ENCODE results near the gene DISC1.

Gene DISC1

DNA sequence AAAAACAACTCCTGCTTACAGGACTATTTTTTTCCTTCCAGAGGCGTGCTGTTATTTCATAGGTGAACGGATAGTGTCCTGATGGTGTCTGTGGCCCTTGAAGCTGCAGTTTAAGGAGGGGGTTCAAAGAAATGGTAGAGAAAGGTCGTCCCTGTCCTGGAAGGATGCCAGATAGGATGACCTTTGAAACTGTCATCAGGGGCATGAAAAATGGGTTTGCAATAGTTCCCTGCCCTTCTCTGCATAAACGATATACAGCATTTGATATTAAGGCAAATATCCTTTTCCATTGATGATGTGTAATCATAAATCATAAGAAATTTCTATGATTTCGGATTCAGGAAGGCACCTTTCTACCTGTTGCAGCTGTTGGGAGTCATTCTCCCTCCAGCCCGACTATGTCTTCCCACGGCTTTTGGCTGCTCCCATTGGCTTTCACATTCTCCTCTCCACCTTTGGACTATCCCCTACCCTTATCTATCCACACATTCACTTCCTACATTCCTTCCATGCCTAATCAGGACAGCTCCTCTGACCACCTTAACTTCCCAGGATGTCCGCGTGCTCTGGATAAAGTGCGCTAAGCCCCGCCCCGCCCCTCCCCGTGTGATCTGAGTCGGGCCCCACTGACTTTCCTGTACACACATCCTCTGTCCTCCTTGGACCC is 209.8 kb downstream of the DISC1 start:
- TF ChIP-seq, protein P1, sequence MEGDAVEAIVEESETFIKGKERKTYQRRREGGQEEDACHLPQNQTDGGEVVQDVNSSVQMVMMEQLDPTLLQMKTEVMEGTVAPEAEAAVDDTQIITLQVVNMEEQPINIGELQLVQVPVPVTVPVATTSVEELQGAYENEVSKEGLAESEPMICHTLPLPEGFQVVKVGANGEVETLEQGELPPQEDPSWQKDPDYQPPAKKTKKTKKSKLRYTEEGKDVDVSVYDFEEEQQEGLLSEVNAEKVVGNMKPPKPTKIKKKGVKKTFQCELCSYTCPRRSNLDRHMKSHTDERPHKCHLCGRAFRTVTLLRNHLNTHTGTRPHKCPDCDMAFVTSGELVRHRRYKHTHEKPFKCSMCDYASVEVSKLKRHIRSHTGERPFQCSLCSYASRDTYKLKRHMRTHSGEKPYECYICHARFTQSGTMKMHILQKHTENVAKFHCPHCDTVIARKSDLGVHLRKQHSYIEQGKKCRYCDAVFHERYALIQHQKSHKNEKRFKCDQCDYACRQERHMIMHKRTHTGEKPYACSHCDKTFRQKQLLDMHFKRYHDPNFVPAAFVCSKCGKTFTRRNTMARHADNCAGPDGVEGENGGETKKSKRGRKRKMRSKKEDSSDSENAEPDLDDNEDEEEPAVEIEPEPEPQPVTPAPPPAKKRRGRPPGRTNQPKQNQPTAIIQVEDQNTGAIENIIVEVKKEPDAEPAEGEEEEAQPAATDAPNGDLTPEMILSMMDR (IDR thresholded peaks at IDR 0.05; ENCODE audit: insufficient read depth, low read length, poor library complexity, severe bottlenecking) = no peak
- TF ChIP-seq EZH2phosphoT487 (conservative IDR thresholded peaks at IDR 0.05; ENCODE audit: low read length) = no peak
- Histone ChIP-seq H3K79me2 (ENCODE audit: insufficient read depth, low read length) (no peaks in the 10 kb centered on the region), H2AFZ (ENCODE audit: low read depth, low read length, severe bottlenecking) (no peak overlapping the region), H3K4me3 (ENCODE audit: insufficient read depth, low read length, poor library complexity, severe bottlenecking) (no peak overlapping the region), H3K9me3 (ENCODE audit: insufficient read depth, low read length) (no peaks in the 10 kb centered on the region), H3K9me2 (replicated peaks; ENCODE audit: insufficient read depth, low read length) (no peaks in the 10 kb centered on the region), H3K36me3 (ENCODE audit: low read length) (no peaks in the 10 kb centered on the region), H4K20me1 (ENCODE audit: low read depth, low read length) (no peaks in the 10 kb centered on the region), H3K4me2 (ENCODE audit: low read depth, low read length, poor library complexity, severe bottlenecking) (no peak overlapping the region), H3K9ac (ENCODE audit: low read length) (no peak overlapping the region), H3K27ac (ENCODE audit: low read depth, low read length) (no peak overlapping the region), H3F3A (ENCODE audit: insufficient read depth) (no peaks in the 10 kb centered on the region), H3K27me3 (ENCODE audit: low read length) (no peaks in the 10 kb centered on the region)

DNA sequence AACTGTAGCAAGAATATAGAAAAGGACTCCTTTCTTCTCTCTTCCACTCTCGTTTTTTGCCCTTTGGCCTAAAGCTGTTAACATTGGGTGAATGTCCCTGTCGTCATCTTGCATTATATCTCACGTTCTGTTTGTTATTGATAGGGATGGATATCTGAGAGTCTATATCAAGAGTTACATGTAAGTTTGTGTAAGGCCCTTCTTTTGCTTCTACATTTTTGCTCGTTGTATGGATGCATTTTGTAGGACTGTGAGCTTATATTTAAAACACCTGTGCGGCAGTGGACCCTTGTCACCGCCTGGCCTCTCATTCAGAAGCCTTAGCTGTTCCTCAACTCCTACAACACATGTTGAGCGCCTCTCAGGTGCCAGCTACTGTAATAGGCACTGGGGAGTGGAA is 211.9 kb downstream of the DISC1 start:
- Histone ChIP-seq H3K9me3 (ENCODE audit: insufficient read depth, low read length) (no peaks in the 10 kb centered on the region), H3K79me2 (ENCODE audit: insufficient read depth, low read length) (no peaks in the 10 kb centered on the region), H2AFZ (ENCODE audit: low read depth, low read length, severe bottlenecking) (no peak overlapping the region), H3K9ac (ENCODE audit: low read length) (no peak overlapping the region), H3F3A (ENCODE audit: insufficient read depth) (no peaks in the 10 kb centered on the region), H3K36me3 (ENCODE audit: low read length) (no peaks in the 10 kb centered on the region), H3K27ac (ENCODE audit: low read depth, low read length) (no peak overlapping the region), H4K20me1 (ENCODE audit: low read depth, low read length) (no peaks in the 10 kb centered on the region), H3K27me3 (ENCODE audit: low read length) (no peaks in the 10 kb centered on the region), H3K4me3 (ENCODE audit: insufficient read depth, low read length, poor library complexity, severe bottlenecking) (no peak overlapping the region), H3K9me2 (replicated peaks; ENCODE audit: insufficient read depth, low read length) (no peaks in the 10 kb centered on the region), H3K4me2 (ENCODE audit: low read depth, low read length, poor library complexity, severe bottlenecking) (no peak overlapping the region)
- TF ChIP-seq, protein P1 (IDR thresholded peaks at IDR 0.05; ENCODE audit: insufficient read depth, low read length, poor library complexity, severe bottlenecking) = no peak
- TF ChIP-seq EZH2phosphoT487 (conservative IDR thresholded peaks at IDR 0.05; ENCODE audit: low read length) = no peak

DNA sequence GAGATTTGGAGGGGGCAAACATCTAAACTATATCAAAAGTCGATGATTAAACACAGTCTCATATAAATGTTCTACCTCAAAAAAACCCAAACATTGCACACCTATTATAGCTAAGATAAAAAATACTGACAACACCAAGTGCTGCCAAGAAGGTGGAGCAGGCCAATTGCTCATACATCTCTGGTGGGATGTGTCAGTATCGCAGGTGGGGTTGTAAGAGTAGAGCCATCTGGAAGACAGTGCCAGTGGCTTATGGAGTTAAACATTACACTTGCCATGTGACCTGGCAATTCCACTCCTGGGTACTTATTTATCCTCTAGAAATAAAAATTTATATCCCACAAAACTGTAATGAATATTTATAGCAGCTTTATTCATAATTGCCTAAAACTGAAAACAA is 213.4 kb downstream of the DISC1 start:
- Histone ChIP-seq H3K9me2 (replicated peaks; ENCODE audit: insufficient read depth, low read length) (no peaks in the 10 kb centered on the region), H3F3A (ENCODE audit: insufficient read depth) (no peaks in the 10 kb centered on the region), H2AFZ (ENCODE audit: low read depth, low read length, severe bottlenecking) (no peak overlapping the region), H4K20me1 (ENCODE audit: low read depth, low read length) (no peaks in the 10 kb centered on the region), H3K4me3 (ENCODE audit: insufficient read depth, low read length, poor library complexity, severe bottlenecking) (no peak overlapping the region), H3K36me3 (ENCODE audit: low read length) (no peaks in the 10 kb centered on the region), H3K27ac (ENCODE audit: low read depth, low read length) (no peak overlapping the region), H3K4me2 (ENCODE audit: low read depth, low read length, poor library complexity, severe bottlenecking) (no peak overlapping the region), H3K27me3 (ENCODE audit: low read length) (no peaks in the 10 kb centered on the region), H3K9me3 (ENCODE audit: insufficient read depth, low read length) (no peaks in the 10 kb centered on the region), H3K79me2 (ENCODE audit: insufficient read depth, low read length) (no peaks in the 10 kb centered on the region), H3K9ac (ENCODE audit: low read length) (no peak overlapping the region)
- TF ChIP-seq, protein P1 (IDR thresholded peaks at IDR 0.05; ENCODE audit: insufficient read depth, low read length, poor library complexity, severe bottlenecking) = no peak
- no peak for TF ChIP-seq EZH2phosphoT487 (conservative IDR thresholded peaks at IDR 0.05; ENCODE audit: low read length)
